Stromal cell of bone marrow (primary cell): ENCODE measurements around the gene CHSY1.

Source experiments
- DNase-seq: peaks from one replicate; pipeline ENCODE4 v3.0.0-alpha.2; 2012; ENCODE audit warnings: low read depth

The CHSY1 gene

GRCh38 chr15:101152914-101153313, 98.9 kb downstream of the CHSY1 start:
- DNase-seq: no peak

GRCh38 chr15:101151288-101151687, 100.6 kb downstream of the CHSY1 start:
- no peak for DNase-seq

- DNase-seq: no peak
Measured at GRCh38 chr15:101150723-101151040, 101.2 kb downstream of the CHSY1 start.

GRCh38 chr15:101149864-101150722, 101.8 kb downstream of the CHSY1 start:
- DNase-seq: no peak

- DNase-seq: no peak
Measured at GRCh38 chr15:101148881-101149664, 102.8 kb downstream of the CHSY1 start.

GRCh38 chr15:101148166-101148880, 103.5 kb downstream of the CHSY1 start:
- no peak for DNase-seq

- no peak for DNase-seq
Measured at GRCh38 chr15:101147181-101147580, 104.7 kb downstream of the CHSY1 start.

GRCh38 chr15:101146118-101146702, 105.6 kb downstream of the CHSY1 start:
- no peak for DNase-seq

GRCh38 chr15:101145362-101145761, 106.5 kb downstream of the CHSY1 start:
- no peak for DNase-seq

GRCh38 chr15:101143321-101143720, 108.5 kb downstream of the CHSY1 start:
- no peak for DNase-seq

- DNase-seq: no peak
Measured at GRCh38 chr15:101142711-101143110, 109.1 kb downstream of the CHSY1 start.

- no peak for DNase-seq
Measured at GRCh38 chr15:101141926-101142527, 109.8 kb downstream of the CHSY1 start.

- no peak for DNase-seq
Measured at GRCh38 chr15:101140697-101141065, 111.2 kb downstream of the CHSY1 start.

GRCh38 chr15:101139986-101140696, 111.7 kb downstream of the CHSY1 start:
- DNase-seq: no peak

- no peak for DNase-seq
Measured at GRCh38 chr15:101138913-101139880, 112.7 kb downstream of the CHSY1 start.

- DNase-seq: no peak
Measured at GRCh38 chr15:101138086-101138660, 113.7 kb downstream of the CHSY1 start.

- no peak for DNase-seq
Measured at GRCh38 chr15:101137312-101137940, 114.4 kb downstream of the CHSY1 start.

- no peak for DNase-seq
Measured at GRCh38 chr15:101136381-101137268, 115.2 kb downstream of the CHSY1 start.
